ENCODE measurements around the gene YES1.
"Not testable (repeated sequence)": the region's sequence is repeated elsewhere in the genome, so short reads cannot be mapped to it uniquely, and the experiment has no call there.

The YES1 gene

DNA sequence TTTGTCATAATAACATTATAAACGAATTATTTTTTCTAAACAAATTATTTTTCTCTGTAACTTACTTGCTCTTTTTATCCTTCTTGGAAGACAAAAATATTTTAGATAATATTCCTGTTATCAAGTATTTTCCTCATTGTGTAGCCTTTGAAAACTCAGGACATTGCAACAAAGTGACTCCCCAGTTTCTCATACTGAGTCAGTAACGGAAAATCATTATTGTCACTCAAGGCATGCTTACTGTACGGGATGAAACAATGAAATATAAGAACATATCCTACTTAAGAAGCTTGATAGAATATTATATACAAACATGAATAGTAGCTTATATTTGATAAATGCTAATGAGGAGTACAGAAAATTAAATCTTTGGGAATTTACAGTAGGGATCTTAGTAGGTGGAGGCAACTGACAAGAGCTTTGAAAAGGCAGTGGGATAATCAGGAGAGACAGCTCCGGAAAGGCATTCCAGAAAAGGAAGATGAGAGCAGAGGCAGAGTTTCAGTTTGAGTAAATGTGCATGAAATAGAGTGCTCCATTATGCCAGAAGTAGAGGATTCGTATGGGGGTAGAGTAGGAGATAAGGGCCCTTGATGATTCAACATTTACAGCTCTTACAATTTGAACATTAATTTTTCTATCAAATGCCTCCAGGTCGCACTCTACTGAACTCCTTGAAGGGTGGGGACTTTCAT lies 14.0 kb upstream of the YES1 start:
- no peak overlapping the region for H3K4me3 ChIP-seq (ENCODE audit: low read length)
- no peak for DNase-seq (ENCODE audit: low read depth, low spot score)

DNA sequence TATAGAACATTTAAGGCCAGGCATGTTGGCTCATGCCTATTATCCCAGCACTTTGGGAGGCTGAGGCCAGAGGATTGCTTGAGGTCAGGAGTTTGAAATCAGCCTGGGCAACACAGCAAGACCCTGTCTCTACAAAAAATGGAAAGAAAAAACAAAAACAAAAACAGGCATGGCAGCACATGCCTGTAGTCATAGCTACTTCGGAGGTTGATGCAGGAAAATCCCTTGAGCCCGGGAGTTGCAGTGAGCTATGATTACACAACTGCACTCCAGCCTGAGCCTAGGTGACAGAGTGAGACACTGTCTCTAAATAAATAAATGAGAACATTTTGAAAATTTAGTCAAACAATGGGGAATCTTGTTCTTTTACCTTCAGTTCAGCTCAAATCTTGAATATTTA lies 12.1 kb upstream of the YES1 start:
- DNase-seq (ENCODE audit: low read depth, low spot score) = no peak
- H3K4me3 ChIP-seq (ENCODE audit: low read length) = no peak overlapping the region

DNA sequence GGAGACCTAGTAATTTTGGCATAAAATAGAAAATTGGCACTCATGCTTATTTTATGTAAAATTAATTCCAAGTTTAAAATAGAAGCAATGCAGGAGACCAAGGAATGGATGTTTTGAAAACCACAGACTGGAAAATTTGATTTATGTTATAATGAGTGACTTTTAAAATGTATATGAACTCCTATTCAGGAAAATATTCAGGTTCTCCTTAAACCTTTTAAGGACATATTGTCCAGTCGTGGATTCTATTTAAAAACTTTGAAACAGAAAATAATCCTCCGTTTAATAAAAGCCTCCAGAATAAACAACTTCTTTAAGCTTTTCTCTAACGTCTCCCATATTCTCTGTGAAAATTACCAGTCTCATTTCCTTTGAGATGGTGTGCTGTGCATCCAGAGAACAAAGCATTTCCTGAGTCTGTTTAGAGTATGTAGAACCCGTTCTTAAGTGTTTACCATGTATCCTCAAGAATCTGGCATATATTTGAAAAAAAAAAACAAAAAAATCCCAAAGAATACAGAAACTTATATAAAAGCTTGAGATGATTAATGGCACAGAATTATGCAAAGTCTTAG lies 8.6 kb upstream of the YES1 start:
- DNase-seq (ENCODE audit: low read depth, low spot score) = peak; percentile 49
- no peak overlapping the region for H3K4me3 ChIP-seq (ENCODE audit: low read length)

DNA sequence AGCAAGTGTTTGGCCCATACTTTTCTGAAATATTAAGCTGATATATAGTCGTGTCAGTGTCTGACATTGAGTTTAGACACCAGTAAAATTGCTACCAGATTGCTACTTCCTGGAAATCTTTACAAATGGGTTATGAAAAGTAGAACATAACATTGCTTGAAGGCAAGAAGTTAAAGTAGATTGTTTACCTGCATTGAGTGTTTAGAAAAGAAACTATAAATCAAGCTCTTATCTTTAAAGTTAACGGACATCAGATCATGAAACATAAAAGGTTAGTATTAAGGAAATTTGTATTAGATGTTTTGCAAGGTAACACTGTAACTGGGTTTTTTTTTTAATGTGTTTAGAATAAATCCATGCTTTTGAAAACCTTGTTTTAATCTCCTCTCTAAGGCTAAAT lies 4.8 kb upstream of the YES1 start:
- H3K4me3 ChIP-seq (ENCODE audit: low read length) = no peak overlapping the region
- no peak for DNase-seq (ENCODE audit: low read depth, low spot score)

DNA sequence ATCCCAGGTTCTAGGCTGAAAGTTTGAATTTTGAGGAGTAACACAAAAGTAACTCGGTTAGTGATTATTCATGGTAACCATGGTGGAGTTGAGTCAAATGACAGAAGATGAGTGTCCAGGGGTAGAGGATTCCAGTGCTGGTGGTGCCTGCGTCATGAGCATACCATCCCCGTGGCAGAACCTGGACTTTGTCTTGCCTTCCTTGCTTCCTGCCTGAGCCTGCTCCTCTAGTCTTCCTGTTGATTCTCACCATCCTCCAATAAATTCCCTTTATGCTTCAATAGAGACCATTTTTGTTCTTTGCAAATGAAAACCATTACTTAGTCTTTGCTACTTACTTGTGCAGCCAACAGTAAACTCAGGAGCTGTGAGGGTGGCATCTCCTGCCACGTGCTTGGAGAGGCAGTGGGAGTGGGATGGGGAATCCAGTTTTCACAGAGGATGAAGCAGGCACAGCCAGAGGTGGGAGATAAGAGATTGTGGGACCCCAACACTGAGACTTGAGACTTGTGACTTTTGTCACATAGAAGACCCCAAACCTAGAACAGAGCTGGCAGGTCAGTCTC lies 4.1 kb upstream of the YES1 start:
- no peak for DNase-seq (ENCODE audit: low read depth, low spot score)
- no peak overlapping the region for H3K4me3 ChIP-seq (ENCODE audit: low read length)

DNA sequence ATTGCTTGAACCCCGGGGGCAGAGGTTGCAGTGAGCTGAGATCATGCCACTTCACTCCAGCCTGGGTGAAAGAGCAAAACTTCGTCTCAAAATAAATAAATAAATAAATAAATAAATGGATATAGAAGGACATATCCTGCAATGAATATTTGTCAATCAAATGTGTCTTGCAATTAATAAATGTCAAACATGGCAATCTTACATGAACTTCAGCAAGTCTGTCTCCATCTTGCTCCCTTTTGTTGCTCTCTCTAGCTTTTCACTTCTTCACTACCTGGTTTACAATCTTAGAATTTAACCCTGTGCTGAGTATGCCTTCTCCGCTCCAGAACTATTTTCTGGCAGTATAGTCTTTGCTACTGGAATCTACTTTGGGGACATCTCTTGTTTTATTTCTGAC lies 3.3 kb upstream of the YES1 start:
- DNase-seq (ENCODE audit: low read depth, low spot score) = no peak
- H3K4me3 ChIP-seq (ENCODE audit: low read length) = no peak overlapping the region

DNA sequence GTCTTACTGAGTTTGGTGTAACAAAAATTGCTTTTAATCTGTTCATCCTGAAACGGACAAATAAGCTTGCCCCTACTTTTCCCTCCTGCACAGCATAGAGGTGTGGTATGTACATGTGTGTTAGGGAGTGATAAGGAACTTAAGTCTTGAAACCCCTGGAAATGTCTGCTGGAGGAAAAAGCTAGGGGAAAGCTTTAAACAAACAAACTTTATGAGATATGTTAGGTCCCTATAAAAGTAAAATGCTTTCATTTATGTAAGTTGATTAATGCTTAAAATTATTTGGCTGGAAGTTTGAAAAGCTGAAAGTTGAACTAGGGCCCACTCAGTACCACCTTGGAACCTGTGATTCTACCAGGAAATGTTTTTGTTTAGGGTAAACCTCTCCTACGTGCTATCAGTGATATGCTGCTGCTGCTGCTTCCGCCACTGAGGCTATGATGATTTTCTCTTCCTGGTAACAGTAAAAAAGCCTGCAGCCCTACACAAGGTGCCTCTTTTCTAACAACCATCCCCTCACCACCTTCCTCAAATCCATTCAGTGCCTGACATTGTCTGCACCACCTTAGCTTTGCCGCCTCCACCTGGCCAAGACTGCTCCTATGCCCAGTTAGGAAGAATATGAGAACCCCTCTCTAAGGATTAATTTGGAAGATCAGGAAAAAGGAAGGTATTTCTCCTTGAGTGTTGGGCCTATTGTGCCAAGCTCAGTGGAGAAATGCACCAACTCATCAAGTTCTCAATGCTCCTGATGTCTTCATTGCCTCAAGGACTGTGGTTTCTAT lies 2.5 kb upstream of the YES1 start:
- no peak overlapping the region for H3K4me3 ChIP-seq (ENCODE audit: low read length)
- DNase-seq (ENCODE audit: low read depth, low spot score) = no peak

DNA sequence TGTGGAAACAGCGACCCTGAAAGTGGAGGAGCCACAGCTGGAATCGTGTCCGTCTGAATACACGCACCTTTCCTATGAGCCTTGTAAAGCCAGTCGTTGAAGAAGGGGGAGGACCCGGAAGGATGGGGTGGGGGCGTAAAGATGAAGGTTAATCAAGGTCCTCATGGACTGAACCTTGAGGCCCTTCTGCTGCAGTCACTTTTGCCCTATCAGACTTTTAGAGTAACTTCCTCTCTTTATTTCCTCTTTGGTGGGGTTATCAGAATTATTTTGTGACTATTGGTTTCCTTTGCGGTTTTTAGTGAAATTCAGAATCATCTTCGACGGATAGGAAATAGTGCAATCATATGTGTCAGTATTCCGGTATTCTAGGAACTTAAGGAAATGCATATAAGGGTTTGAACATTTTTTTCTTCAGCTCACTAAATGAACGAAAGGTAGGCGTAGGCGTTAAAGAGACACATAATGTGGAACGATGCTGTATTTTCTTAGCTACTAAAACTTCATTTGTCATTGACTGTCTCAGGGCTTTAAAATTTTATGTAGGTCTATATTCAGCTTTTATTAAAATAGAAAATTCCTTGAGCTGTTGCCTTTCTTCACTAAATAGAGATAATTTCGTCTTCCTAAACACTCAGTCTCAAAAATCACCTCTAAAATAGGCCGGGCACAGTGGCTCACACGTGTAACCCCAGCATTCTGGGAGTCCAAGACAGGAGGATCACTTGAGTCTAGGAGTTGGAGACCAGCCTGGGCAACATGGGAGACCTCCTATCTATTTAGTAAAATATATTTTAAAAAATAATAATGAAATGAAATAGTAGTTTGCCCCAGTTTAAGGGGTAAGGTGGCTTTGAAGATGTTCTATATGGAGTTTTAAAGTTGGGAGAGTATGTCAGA lies 1.4 kb upstream of the YES1 start:
- peak overlapping the region; percentile 80 for H3K4me3 ChIP-seq (ENCODE audit: low read length)
- DNase-seq (ENCODE audit: low read depth, low spot score) = no peak

DNA sequence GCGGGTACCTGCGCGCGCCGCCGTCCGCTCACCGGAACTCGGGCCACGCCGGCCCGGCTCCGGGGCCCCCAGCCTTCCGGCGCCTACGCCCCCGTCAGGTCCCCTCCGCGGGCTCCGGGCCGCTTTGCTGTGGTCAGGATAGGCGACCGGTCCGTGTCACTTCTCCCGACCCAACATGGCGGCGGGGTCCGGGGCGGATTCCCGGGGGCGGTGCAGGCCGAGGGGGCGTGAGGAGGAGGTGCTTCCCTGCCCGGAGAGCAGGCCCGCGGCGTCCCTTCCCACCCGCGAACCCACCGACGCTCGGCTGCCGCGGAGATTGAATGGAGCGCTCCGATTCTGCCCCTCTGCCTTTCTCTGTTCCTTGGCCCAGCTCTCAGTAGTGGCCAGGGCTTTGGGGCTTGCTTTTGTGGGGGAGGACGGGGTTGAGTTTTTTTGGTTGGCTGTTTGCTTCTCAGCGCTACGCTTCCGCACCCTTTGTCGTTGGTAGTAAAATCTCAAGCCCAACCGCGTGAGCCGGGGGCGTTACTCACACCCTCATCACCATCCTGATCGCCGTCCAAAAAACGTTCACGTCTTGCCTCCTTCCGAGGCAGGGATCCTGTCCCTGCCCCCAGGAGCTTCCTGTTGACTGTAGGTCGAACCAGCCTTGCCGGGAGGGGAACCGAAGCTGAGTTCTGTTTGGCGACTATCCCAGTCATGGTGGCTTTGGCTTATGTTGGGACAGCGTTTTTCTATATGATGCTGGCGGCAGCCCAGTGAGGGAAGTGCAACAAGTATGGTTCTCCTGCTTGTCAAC lies 532 bp upstream of the YES1 start:
- H3K4me3 ChIP-seq (ENCODE audit: low read length) = peak overlapping the region; percentile 80
- peak; percentile 74 for DNase-seq (ENCODE audit: low read depth, low spot score)

DNA sequence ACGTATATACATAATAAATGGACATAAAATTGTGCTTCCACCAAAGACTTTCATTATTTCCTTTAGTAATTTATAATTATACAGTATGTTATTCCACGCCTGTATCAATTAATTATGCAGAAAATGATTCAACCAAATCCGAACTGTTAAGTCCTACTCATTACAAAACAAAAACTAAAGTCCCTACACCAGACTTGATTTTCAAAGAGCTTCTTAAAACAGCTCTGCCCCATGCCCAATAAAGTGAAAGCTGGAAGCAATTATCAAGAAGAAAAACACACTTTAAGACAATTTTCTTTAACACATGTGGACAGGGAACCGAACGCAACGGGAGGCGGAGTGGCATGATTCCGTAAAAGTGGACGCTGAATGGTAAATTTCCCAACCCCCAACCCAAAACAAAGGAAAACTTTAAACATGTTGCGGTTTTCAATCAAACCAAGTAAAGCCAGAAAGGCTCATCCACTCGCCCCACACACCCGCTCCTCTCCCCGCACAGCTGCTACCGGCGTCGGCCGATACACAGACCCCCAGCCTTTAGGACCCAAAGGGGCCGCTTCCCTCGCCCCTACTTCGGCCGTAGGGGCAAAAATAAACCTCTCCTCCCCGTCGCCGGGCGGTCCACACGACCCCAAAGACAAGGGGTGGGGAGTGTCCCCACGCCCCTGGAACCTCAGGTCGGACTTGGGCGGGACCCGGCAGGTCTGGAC lies 705 bp downstream of the YES1 start:
- DNase-seq (ENCODE audit: low read depth, low spot score) = no peak
- peak overlapping the region; percentile 80 for H3K4me3 ChIP-seq (ENCODE audit: low read length)

DNA sequence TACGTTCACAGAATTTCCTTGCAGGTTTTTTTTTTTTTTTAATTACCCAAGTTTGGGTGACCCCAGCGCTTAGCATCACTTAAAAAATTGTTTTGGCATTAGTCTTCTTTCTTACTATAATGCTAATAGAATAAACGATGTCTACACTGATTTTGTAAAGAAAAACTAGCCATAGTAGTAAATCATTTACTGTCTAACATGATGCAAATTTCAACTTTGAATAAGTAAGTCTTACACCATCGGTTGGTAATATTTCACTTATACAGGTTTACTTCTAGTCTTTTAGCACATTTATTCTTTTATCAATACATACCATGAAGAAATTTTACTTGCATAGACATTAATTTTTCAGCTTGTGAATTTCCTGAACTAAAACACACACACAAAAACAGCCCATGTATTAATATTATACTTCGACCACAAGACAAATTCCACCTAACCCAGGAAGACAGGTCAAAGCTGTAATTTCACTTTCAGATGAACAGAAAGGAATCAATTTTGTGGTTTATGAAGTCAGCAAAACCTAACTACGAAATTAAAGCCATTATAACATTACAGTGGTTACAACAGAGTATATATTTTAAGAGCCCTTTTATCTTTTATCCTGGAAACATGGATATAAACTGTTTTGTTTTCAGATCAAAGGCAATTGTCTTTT lies 1.9 kb downstream of the YES1 start:
- DNase-seq (ENCODE audit: low read depth, low spot score) = no peak
- no peak overlapping the region; the same call in 1 of the 2 replicates for H3K4me3 ChIP-seq (ENCODE audit: low read length)

DNA sequence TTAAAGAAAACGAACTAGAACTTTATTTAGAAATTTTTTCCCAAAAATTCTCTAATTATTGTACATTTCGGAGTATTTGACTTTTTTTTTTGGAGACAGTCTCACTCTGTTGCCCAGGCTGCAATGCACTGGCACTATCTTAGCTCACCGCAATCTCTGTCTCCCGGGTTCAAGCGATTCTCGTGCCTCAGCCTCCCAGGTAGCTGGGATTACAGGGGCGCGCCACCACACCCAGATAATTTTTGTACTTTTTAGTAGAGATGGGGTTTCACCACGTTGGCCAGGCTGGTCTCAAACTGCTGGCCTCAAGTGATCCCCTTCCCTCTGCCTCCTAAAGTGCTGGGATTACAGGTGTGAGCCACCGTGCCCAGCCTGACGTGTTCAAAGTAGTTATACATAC lies 2.8 kb downstream of the YES1 start:
- not testable (repeated sequence) for H3K4me3 ChIP-seq (ENCODE audit: low read length); DNase-seq (ENCODE audit: low read depth, low spot score)

DNA sequence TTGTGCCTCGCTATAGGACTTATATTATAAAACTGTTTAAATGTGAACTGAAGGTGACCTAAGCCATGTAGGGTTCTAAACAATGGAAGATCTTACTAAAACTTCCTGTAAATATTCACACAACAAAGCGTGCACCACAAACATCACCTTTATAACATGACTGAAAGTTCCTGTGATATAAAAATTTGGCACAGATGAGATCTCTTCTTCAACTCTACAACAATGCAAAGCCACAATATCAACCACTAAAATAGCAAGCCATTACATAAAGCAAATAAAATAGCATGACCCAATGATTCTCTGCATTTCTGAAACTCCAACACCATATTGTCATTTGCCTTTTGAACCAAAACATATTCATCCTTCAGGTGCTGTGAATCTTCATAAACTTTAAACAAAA lies 3.5 kb downstream of the YES1 start:
- H3K4me3 ChIP-seq (ENCODE audit: low read length) = no peak overlapping the region
- no peak for DNase-seq (ENCODE audit: low read depth, low spot score)

DNA sequence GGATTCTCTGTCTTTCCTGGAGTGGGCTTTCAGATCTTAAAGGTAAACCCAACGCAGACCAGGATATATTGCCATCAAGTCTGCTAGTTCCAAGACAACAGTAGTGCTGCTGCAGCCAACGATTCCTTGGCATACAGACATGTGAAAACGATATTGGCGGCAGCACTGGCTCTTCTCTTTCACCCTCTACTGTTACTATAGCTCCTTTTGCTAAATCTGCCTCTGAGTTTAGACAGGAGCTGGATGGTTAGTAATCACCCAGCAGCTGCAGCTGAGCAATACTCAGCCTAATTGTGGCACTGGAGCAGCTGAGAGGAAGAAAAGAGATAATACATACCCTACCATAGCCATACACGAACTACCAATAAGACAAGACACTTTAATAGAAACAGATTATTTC lies 4.0 kb downstream of the YES1 start:
- H3K4me3 ChIP-seq (ENCODE audit: low read length) = no peak overlapping the region
- no peak for DNase-seq (ENCODE audit: low read depth, low spot score)

DNA sequence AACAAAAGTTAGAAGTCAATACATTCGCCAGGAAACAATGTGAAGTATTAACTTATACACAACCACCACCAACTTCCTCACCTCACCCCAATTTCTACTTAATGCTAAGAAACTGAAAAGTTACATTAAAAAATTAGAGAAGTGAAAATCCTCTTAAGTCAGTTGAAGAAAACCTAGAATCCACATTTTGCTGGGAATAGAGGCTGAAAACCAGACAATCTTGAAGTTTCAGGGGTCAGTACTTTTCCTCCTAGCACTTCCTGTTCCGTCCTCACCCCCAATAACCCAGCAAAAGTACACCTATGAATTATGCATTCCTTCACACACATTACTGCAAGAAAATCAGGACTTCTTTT lies 6.3 kb downstream of the YES1 start:
- H3K4me3 ChIP-seq (ENCODE audit: low read length) = no peak overlapping the region
- no peak for DNase-seq (ENCODE audit: low read depth, low spot score)

DNA sequence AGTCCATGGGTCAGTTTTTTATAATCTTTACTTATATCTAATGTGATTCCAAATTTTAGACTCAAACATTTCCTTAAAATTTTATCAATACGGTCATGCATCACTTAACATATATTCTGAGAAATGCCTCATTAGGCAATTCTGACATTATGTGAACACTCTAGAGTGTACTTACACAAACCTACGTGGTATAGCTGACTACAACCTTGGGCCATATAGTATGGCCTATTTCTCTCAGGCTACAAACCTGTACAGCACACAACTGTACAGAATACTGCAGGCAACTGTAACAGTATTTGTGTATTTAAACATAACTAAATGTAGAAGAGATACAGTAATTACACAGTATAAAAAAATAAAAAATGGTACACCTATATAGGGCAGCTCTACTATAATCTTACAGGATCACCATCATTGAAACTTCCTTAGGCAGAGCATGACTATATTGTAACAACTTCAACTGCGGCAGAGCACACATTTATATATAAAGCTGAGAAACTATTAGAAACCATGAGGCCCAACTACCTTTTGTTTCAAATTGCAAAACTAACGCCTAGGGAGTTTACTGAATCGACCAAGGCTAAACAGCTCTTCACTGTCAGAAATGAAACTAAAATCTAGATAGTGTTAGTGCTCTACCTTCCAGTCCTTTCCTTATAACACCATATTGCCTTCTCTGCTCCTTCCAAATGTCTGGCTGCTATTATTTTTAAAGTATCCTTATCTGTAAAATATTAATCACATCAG lies 6.9 kb downstream of the YES1 start:
- H3K4me3 ChIP-seq (ENCODE audit: low read length) = no peak overlapping the region
- no peak for DNase-seq (ENCODE audit: low read depth, low spot score)

DNA sequence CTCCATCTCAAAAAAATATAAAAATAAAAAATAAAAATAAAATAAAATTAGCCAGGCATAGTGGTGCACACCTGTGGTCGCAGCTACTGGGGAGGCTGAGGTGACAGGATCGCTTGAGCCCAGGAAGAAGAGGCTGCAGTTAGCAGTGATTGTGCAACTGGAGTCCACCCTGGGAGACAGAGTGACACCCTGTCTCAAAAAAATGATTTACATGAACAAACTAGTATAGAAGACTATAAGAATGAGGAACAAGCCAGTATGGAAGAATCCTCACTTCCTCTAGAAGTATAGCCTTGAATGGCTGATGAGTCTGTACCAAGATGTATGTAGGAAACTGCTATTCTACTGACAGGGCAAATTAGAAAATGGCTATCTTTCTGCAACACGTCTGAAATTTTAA lies 10.9 kb downstream of the YES1 start:
- DNase-seq (ENCODE audit: low read depth, low spot score) = no peak

More for the DNA sequence above, 10.9 kb downstream of the YES1 start:
- H3K4me3 ChIP-seq (ENCODE audit: low read length) = no peak overlapping the region

Measured in Jurkat, Clone E6-1 (cell line).